Measurements from ENCODE around the gene NUCB2.

DNA sequence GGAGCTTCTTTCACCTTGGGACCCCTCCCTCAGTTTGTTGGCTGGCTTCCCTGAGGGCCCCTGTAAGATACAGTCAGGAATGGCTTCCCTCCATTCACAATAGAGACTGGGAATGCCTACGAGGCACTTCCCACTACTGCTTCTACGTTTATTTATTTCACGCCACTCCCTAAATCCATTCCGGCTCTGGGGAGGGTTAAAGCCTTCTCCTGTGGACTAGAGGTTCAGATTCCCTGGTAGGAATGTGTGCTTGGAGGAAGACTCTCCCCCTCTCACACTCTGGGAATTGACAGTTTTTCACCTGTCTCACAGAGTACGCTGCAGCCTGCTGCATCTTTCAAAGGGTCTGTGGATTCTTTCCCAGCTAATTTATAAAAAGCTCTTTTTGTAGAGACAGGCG is 3.3 kb upstream of the NUCB2 start:
- TF ChIP-seq, protein P1, sequence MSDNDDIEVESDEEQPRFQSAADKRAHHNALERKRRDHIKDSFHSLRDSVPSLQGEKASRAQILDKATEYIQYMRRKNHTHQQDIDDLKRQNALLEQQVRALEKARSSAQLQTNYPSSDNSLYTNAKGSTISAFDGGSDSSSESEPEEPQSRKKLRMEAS (IDR thresholded peaks at IDR 0.05), result no peak
- TF ChIP-seq PHF8 (IDR thresholded peaks at IDR 0.05; ENCODE audit: borderline replicate concordance, low read depth) (no peak), ZNF302 (CRISPR knock-in tag; IDR thresholded peaks at IDR 0.05) (no peak), CBX8 (IDR thresholded peaks at IDR 0.05) (no peak), KDM1A (IDR thresholded peaks at IDR 0.05; ENCODE audit: low read depth) (no peak), POLR2AphosphoS2 (conservative IDR thresholded peaks at IDR 0.05; ENCODE audit: low read length) (no peak), RFX5 (IDR thresholded peaks at IDR 0.05) (no peak), POLR2A (IDR thresholded peaks at IDR 0.05; ENCODE audit: low read length) (no peak), EP300 (IDR thresholded peaks at IDR 0.05) (no peak), MAFK (IDR thresholded peaks at IDR 0.05; ENCODE audit: partially characterized antibody) (no peak), RNF2 (IDR thresholded peaks at IDR 0.05; ENCODE audit: borderline replicate concordance, low read depth) (no peak), SREBF2 (IDR thresholded peaks at IDR 0.05) (no peak)
- TF ChIP-seq, protein P2, sequence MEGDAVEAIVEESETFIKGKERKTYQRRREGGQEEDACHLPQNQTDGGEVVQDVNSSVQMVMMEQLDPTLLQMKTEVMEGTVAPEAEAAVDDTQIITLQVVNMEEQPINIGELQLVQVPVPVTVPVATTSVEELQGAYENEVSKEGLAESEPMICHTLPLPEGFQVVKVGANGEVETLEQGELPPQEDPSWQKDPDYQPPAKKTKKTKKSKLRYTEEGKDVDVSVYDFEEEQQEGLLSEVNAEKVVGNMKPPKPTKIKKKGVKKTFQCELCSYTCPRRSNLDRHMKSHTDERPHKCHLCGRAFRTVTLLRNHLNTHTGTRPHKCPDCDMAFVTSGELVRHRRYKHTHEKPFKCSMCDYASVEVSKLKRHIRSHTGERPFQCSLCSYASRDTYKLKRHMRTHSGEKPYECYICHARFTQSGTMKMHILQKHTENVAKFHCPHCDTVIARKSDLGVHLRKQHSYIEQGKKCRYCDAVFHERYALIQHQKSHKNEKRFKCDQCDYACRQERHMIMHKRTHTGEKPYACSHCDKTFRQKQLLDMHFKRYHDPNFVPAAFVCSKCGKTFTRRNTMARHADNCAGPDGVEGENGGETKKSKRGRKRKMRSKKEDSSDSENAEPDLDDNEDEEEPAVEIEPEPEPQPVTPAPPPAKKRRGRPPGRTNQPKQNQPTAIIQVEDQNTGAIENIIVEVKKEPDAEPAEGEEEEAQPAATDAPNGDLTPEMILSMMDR (IDR thresholded peaks at IDR 0.05), result no peak
- TF ChIP-seq, protein P3, sequence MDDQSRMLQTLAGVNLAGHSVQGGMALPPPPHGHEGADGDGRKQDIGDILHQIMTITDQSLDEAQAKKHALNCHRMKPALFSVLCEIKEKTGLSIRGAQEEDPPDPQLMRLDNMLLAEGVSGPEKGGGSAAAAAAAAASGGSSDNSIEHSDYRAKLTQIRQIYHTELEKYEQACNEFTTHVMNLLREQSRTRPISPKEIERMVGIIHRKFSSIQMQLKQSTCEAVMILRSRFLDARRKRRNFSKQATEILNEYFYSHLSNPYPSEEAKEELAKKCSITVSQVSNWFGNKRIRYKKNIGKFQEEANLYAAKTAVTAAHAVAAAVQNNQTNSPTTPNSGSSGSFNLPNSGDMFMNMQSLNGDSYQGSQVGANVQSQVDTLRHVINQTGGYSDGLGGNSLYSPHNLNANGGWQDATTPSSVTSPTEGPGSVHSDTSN (IDR thresholded peaks at IDR 0.05), result no peak
